ENCODE data around the gene PES1.
"Not testable (repeated sequence)": the region's sequence is repeated elsewhere in the genome, so short reads cannot be mapped to it uniquely, and the experiment has no call there.

Gene PES1

GRCh38 chr22:30574997-30575671, 16.6 kb downstream of the PES1 start:
- DNase-seq (ENCODE audit: low spot score) = peak; percentile 40

GRCh38 chr22:30574095-30574981, 17.4 kb downstream of the PES1 start, which contains the start of gene GAL3ST1:
TSS of gene GAL3ST1 (minus strand) at chr22:30574665. CDS start at chr22:30557392, 17,273 bp downstream.
- DNase-seq (ENCODE audit: low spot score) = no peak

- DNase-seq (ENCODE audit: low spot score) = no peak
Observed at GRCh38 chr22:30573594-30574094, 18.1 kb downstream of the PES1 start.

GRCh38 chr22:30572840-30573593, 18.7 kb downstream of the PES1 start:
- no peak for DNase-seq (ENCODE audit: low spot score)

DNA sequence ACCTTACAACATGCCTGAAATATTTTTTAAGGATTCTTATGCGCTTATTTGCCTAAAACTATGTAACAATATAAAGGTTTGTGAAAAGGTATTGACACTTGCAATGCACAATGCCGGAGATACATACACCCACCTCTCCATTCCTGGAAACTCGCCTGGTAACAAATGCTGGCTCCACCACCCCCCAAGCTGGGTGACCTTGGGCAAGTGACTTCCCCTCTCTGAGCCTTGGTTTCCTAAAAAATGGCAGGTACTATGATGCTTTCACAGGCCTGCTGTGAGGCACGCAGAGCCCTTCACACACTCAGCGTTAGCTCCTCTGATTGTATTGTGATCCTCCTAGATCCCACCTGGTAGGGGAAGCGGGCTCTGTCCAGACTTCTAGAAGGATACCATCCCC, 19.5 kb downstream of the PES1 start:
- DNase-seq (ENCODE audit: low spot score) = no peak

GRCh38 chr22:30569674-30570202, 22.0 kb downstream of the PES1 start:
- DNase-seq (ENCODE audit: low spot score) = no peak

- no peak for DNase-seq (ENCODE audit: low spot score)
Observed at GRCh38 chr22:30568137-30568805, 23.4 kb downstream of the PES1 start.

DNA sequence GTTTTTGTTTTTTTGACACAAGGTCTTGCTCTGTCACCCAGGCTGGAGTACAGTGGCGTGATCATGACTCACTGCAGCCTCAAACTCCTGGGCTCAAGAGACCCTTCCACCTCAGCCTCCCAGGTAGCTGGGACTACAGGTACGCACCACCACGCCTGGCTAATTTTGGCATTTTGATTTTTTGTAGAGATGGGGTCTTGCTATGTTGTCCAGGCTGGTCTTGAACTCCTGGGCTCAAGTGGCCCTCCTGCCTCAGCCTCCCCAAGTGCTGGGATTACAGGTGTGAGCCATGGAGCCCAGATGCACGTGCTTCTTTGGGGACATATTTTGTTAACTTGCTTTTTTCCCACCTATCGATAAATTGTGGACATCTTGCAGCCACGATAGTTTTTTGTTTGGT, 24.4 kb downstream of the PES1 start:
- DNase-seq (ENCODE audit: low spot score) = not testable (repeated sequence)

GRCh38 chr22:30566125-30566524, 25.6 kb downstream of the PES1 start:
- DNase-seq (ENCODE audit: low spot score) = no peak

DNA sequence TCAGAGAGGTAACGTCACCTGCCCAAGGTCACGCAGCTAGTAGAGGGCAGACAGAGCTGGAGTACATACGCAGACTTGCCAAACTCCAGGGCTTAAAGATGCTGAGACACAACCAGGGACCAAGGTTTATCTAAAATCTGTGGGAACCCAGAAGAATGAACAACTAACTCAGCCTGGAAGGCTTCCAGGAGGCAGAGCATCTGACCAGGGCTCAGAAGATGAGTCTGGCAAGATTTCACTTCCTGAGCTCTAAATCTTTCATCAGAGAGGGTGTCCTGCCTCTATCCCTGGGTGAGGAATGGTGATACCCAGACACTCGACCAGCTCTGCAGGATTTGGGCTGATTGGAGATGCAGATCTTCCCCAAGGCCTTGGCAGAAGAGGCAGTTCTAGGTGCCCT, 26.4 kb downstream of the PES1 start:
- no peak for DNase-seq (ENCODE audit: low spot score)

DNA sequence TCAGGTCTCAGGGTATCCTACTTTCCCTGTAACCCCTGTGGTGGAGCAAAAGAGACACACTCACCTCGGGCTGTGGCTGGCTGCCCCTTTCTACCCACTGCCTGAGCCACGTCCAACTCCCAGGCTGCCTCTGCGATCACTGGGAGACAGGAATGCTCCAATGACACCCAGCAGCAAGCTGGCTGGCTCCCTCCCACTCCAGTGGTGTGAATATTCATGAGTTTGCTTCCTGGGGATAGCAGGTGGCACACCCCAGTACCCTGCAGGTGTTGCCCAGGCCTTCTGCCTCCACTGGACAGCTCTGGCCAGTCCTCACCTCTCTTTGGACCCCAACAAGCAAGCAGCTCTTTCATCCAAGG, 27.0 kb downstream of the PES1 start:
- no peak for DNase-seq (ENCODE audit: low spot score)

DNA sequence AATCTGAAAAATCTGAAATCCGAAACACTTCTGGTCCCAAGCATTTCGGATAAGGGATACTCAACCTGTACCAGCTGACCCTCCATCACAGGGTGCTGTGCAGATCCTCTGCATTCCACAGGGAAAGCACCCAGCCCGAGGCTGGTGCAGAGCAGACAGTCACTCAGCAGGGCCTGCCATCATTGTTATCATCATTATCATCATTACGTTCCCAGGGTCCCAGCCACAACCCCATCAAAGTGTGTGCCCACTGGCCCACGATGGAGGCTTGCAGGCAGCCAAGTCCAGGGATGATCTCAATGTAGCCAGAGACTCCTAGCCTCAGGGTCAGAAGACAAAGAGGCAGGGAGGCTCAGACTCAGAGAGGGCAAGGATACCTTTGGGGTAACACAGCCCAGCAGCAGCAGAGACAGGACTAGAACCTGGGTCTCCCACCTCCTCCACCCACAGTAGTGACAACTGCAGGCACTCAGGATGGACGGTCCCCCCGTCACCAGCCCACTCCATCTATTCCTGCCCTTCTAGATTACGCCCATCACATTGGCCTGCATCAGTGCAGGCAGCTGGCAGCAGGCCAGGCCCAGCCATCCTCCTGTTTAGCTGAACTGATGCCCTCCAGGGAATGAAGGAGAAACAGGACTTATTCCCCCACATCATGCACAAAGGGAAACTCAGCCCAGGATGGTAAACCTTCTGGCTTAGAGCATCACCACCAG, 27.5 kb downstream of the PES1 start:
- DNase-seq (ENCODE audit: low spot score) = no peak

DNA sequence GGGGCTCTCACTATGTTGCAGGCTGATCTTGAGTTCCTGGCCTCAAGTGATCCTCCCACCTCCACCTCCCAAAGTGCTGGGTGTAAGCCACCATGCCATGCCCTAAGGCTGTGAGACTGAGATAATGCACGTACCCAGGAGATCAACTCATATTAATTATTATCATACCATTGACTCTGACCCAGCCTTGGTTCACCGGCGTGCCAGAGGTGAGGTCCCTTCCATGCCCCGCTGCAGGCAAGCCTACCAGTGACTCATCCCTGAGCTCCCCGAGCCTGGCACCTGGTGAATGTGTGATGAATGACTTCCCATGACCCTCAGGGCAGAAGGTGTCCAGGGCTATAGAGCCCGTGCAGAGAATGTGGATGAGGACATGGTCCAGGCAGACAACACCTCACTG, 29.3 kb downstream of the PES1 start:
- DNase-seq (ENCODE audit: low spot score) = no peak

DNA sequence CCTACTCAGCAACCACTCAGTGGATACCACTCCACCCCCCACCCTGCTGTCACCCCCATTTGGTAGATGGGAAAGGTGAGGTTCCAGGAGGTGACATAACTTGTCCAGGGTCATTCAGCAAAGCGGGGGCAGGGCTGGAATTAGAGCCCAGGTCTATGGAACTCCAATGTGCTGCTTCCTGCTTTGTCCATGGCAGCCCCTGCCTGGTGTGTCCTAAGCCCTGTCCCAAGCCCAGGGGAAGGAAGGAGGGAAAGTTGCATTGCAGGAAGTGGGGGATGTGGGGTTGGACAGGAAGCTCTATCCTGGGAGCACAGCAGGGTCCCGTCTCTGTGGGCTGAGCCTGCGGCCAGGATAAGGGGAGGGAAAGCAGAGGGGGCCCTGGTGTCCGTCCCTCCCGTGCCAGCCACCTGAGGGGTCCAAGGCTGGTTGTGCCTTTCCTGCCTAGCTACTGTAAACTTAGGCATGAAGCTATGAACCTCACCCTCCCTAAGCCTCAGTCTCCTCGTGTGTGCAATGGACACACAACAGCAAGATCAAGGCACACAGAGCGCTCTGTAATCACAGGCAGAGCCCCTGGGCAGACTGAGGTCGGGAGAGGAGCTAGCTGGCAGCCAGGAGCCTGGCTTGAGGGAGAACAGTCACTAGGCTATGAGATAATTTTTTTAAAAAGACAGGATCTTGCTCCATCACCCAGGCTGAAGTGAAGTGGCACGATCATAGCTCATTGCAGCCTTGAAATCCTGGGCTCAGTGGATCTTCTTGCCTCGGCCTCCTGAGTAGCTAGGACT, 30.1 kb downstream of the PES1 start:
- DNase-seq (ENCODE audit: low spot score) = no peak

- not testable (repeated sequence) for DNase-seq (ENCODE audit: low spot score)
Observed at GRCh38 chr22:30560643-30561202, 31.0 kb downstream of the PES1 start.

DNA sequence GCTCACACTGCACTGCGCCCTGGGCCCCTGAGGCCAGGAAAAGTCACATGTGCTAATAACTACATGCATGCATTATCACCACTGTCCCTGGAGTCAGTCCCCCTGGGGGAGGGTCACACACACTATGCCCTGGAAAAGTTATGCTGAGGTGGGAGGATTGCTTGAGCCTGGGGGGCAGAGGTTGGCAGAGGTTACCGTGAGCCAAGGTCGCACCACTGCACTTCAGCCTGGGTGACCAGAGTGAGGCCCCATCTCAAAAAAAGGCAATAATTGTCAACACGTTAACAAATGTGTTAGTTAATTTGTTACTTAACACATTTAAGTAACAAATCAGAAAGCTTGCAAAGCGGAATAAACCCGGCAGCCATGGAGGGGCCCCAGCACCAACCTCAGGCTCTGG, 31.8 kb downstream of the PES1 start:
- DNase-seq (ENCODE audit: low spot score) = no peak

DNA sequence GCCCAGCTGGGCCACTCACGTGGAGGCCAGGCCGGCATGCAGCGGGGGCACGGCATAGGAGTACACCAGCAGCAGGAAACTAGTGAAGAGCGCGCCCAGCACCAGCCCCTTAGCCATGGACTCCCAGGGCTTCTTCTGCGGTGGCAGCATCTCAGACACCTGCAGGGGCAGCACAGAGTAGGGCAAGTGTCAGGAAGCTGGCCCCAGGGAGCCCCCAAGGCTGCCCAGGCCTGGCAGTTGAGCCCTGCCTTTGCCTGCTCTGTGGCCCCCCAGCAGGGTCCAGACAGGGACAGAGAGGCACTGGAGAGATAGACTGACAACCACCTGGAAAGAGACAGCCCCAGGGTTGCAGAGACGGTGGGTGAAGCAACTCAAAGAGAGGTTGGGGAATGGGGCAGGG, 34.5 kb downstream of the PES1 start:
- no peak for DNase-seq (ENCODE audit: low spot score)

DNA sequence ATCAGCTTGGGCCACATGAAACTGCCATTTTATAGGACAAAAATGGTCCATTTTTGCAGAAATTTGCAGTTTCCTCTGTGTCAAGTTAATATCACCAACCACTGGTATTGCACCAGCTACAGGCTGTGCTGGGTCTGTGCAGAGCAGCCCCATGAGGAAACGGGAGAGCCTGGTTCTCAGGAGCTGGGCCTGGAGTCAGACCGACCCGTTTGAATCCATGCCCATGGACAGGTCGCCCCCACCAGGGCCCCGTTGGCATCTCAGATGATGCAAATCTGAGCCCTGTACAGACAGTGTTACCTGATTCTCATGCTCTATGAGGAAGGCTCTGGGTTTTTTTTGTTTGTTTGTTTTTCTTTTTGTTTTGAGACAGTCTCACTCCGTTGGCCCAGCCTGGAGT, 35.3 kb downstream of the PES1 start:
- no peak for DNase-seq (ENCODE audit: low spot score)

DNA sequence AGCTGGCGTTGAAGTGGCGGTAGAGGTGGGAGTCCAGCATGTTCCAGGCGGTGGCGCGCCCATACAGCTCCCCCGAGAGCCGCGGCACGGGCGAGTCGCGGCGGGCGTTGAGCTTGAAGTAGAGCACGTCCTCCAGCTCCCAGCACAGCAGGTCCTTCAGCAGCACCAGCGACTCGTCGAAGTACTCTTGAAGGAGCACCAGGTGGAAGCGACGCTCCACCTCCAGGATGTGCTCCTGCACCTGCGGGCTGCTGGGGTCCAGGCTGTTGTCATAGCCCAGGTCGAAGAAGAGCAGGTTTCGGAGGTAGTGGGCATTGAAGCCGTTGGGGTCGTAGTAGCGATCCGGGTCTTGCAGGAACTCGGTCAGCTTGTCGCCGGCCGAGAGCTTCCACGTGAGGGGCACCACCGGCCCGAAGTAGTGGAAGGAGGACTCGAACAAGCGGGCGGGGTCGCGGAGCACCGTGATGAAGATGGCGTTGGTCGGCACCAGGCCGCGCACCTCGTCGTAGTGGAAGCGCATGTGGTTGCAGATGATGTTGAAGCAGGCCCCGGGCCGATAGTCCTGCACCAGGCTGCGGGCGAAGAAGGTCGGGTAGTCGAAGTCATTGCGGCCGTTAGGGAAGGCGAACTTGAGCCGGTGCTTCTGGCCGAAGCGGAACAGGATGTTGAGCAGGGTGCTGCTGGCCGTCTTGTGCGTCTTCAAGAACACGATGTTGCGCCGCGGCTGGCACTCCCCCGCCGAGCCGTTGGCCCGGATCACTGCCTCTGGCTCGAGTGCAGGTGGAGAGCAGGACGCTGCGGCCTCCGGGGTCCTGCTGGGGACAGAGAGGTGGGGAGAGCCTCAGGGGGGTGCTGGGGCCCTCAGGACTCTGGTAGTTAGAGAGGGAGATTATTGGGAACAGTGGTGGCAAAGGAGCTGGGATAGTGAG, 36.2 kb downstream of the PES1 start:
- no peak for DNase-seq (ENCODE audit: low spot score)
